Testis (tissue), 2 donors: Measurements from ENCODE around the gene ARMCX5.

Experiments
- POLR2A ChIP-seq: fragments of 450-650 bp; IDR thresholded peaks from one replicate; pipeline ENCODE4 v1.6.1; 2017; ENCODE audit warnings: antibody characterized with exemption, mild to moderate bottlenecking, moderate library complexity
- TF ChIP-seq, protein P1 (sequence below), 3 experiments: fragments of 450-650 bp in 2 of 3; fragments of 200-600 bp in 1 of 3; sonication (generic) in 1 of 3; IDR thresholded peaks; one replicate each; pipeline ENCODE4 v1.5.1; 2016 to 2019; ENCODE audit warnings: antibody characterized with exemption in 3 of 3, mild to moderate bottlenecking in 2 of 3, moderate library complexity in 1 of 3

DNA sequence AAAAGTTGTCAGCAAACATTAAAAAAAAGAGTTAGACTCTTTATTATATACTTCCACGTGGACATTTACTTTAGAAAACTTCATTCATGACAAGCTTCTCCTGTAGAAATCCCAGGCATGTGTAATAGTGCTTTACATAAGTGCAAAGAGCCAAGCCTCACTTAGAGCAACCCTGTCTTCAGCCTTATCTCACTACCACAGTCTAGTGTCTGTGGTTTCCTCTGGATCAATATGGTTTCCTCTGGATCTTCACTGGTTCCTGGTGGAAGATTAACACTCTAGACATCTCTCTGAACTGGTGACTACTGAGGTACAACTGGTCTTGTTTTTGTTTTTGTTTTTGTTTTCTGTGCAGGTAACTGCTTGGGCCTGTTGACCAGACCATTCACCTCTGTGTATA is 18.4 kb upstream of the ARMCX5 start:
- no peak for TF ChIP-seq POLR2A
- TF ChIP-seq, protein P1, sequence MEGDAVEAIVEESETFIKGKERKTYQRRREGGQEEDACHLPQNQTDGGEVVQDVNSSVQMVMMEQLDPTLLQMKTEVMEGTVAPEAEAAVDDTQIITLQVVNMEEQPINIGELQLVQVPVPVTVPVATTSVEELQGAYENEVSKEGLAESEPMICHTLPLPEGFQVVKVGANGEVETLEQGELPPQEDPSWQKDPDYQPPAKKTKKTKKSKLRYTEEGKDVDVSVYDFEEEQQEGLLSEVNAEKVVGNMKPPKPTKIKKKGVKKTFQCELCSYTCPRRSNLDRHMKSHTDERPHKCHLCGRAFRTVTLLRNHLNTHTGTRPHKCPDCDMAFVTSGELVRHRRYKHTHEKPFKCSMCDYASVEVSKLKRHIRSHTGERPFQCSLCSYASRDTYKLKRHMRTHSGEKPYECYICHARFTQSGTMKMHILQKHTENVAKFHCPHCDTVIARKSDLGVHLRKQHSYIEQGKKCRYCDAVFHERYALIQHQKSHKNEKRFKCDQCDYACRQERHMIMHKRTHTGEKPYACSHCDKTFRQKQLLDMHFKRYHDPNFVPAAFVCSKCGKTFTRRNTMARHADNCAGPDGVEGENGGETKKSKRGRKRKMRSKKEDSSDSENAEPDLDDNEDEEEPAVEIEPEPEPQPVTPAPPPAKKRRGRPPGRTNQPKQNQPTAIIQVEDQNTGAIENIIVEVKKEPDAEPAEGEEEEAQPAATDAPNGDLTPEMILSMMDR (IDR thresholded peaks at IDR 0.05): no peak
